Spleen (tissue), 11 donors: ENCODE data around the gene ZRANB2. TPM values are rescaled to one million over a fixed set of nuclear protein-coding genes. Genes with fewer than 3 reads are reported as not detected.

ENCODE experiments used
- DNase-seq: peaks from one replicate; pipeline ENCODE4 v3.0.0-alpha.2; 2020
- H3K27ac ChIP-seq, 8 donors: fragments of 200-600 bp; sonication (generic) in 7 of 8; 1 replicate in 4 of 8; 2 replicates in 4 of 8; pipeline versions ENCODE4 v1.5.0 to v1.8.0; 2016 to 2021; ENCODE audit warnings: inconsistent platforms in 4 of 8, mild to moderate bottlenecking in 4 of 8, moderate library complexity in 1 of 8
- H3K27me3 ChIP-seq, 7 donors: fragments of 200-600 bp; sonication (generic) in 6 of 7; replicated peaks in 1 of 7; 1 replicate in 4 of 7; 2 replicates in 3 of 7; pipeline versions ENCODE4 v1.5.0 to v1.8.0; 2016 to 2021; ENCODE audit warnings: inconsistent platforms in 3 of 7, mild to moderate bottlenecking in 1 of 7
- H3K36me3 ChIP-seq, 6 donors: fragments of 200-600 bp; sonication (generic) in 5 of 6; 1 replicate in 4 of 6; 2 replicates in 2 of 6; pipeline versions ENCODE4 v1.5.0 to v1.8.0; 2016 to 2021; ENCODE audit warnings: inconsistent platforms in 2 of 6
- H3K4me1 ChIP-seq, 6 donors: fragments of 200-600 bp; sonication (generic) in 5 of 6; 1 replicate in 3 of 6; 2 replicates in 3 of 6; pipeline versions ENCODE4 v1.5.0 to v1.8.0; 2016 to 2021; ENCODE audit warnings: inconsistent platforms in 3 of 6
- H3K4me3 ChIP-seq, 8 donors: fragments of 200-600 bp; sonication (generic) in 7 of 8; 1 replicate in 4 of 8; 2 replicates in 4 of 8; pipeline versions ENCODE4 v1.5.0 to v1.8.0; 2016 to 2021; ENCODE audit warnings: inconsistent platforms in 4 of 8, mild to moderate bottlenecking in 4 of 8, moderate library complexity in 2 of 8
- H3K9me3 ChIP-seq, 8 donors: fragments of 200-600 bp; sonication (generic) in 7 of 8; 1 replicate in 4 of 8; 2 replicates in 4 of 8; pipeline versions ENCODE4 v1.5.0 to v1.8.0; 2016 to 2021; ENCODE audit warnings: inconsistent platforms in 4 of 8
- CTCF ChIP-seq, 11 experiments: fragments of 200-600 bp in 7 of 11; fragments of 450-650 bp in 4 of 11; sonication (generic) in 4 of 11; IDR thresholded peaks in 8 of 11; conservative IDR thresholded peaks in 3 of 11; 1 replicate in 7 of 11; 2 replicates in 4 of 11; pipeline versions ENCODE4 v1.4.0 to v1.8.0; 2016 to 2021; ENCODE audit warnings: antibody characterized with exemption in 11 of 11, inconsistent platforms in 4 of 11, mild to moderate bottlenecking in 1 of 11
- POLR2A ChIP-seq, 3 donors: fragments of 450-650 bp; IDR thresholded peaks; one replicate each; pipeline ENCODE4 v1.5.1; 2017; ENCODE audit warnings: antibody characterized with exemption in 3 of 3, mild to moderate bottlenecking in 1 of 3
- POLR2AphosphoS5 ChIP-seq, 3 donors: sonication (generic); formaldehyde crosslinking; IDR thresholded peaks; one replicate each; pipeline ENCODE4 v1.5.1; 2017; ENCODE audit warnings: antibody characterized with exemption in 3 of 3
- WGBS, 5 donors: extraction: QIAGEN DNeasy Blood & Tissue Kit in 3 of 5; methylation state at CpG; one replicate each; pipeline versions ENCODE4 v1.1.5 to v1.1.7; 2013 to 2018; 5-methylcytosine and 5-hydroxymethylcytosine counted together
- intact Hi-C: fragments of 100-400 bp; cut with DNase I; formaldehyde crosslinking; loops from one replicate; pipeline ENCODE4 v1.15.0; 2023; ENCODE audit warnings: low total_unique reads
- polyA plus RNA-seq, 3 donors: library from polyadenylated mRNA; stranded (reverse); fragments of 200-250 nt; gene quantifications; one replicate each; pipeline ENCODE4 v1.2.1, GENCODE V29; 2013
- total RNA-seq, 7 donors: library from RNA; depleted of rRNA in 3 of 7; stranded (reverse); fragments of >200 nt in 3 of 7; fragmentation: NEBNext Ultra II Directional in 4 of 7; extraction: Animal tissue kit (Norgen Biotek cat#: 25700) in 4 of 7; gene quantifications; one replicate each; pipeline versions ENCODE4 v1.1.0 to v1.2.1, GENCODE V29; 2016 to 2021
- donor health status: healthy with polysubstance abuse.
- donor health status: DM: no; HTN: no; CAD: no; lungs with moderate emphysema.
- donor health status: DM: no; HTN: no; CAD: no.
- donor health status: Bipolar disorder and iron deficiency.
- donor health status: healthy.
- donor health status: DM: no; HTN: no; CAD: no.
- donor health status: DM: yes; HTN: yes; CAD: no.

The ZRANB2 gene
- total and polyA plus RNA-seq, 10 donors, result 52.6 to 109 (median 82.3) TPM

- intact Hi-C loops, result no loop called here
- H3K27me3 ChIP-seq, result peaks cover 0 to 11% (median 0%) of the 10 kb centered on the region in 7 donors
- no peak for TF ChIP-seq POLR2AphosphoS5 (IDR thresholded peaks at IDR 0.05)
- no peak for TF ChIP-seq POLR2A (IDR thresholded peaks at IDR 0.05)
- no peak for TF ChIP-seq CTCF (IDR thresholded peaks at IDR 0.05 in 8 of 11, conservative IDR thresholded peaks at IDR 0.05 in 3 of 11)
- H3K36me3 ChIP-seq, result no peaks in the 10 kb centered on the region
- H3K9me3 ChIP-seq, result no peaks in the 10 kb centered on the region
- H3K4me3 ChIP-seq, result no peak overlapping the region
- DNase-seq, result no peak
- no peaks in the 10 kb centered on the region for H3K4me1 ChIP-seq
- no peak overlapping the region for H3K27ac ChIP-seq
Measured at GRCh38 chr1:71031426-71031825, 49.4 kb downstream of the ZRANB2 start.

GRCh38 chr1:71030026-71030425 lies 50.8 kb downstream of the ZRANB2 start:
- intact Hi-C loops, result no loop called here
- Histone ChIP-seq H3K27ac (no peak overlapping the region), H3K27me3 (peaks cover 0 to 11% (median 0%) of the 10 kb centered on the region in 7 donors), H3K4me1 (no peaks in the 10 kb centered on the region), H3K4me3 (no peak overlapping the region), H3K9me3 (no peaks in the 10 kb centered on the region), H3K36me3 (no peaks in the 10 kb centered on the region)
- DNase-seq, result no peak
- no peak for TF ChIP-seq POLR2A (IDR thresholded peaks at IDR 0.05)
- no peak for TF ChIP-seq CTCF (IDR thresholded peaks at IDR 0.05 in 8 of 11, conservative IDR thresholded peaks at IDR 0.05 in 3 of 11)
- no peak for TF ChIP-seq POLR2AphosphoS5 (IDR thresholded peaks at IDR 0.05)
- WGBS, 5 donors, result 81 to 97% (median 94%) methylated on average over 1 of the region's 1 CpG

GRCh38 chr1:71028981-71029380 lies 51.9 kb downstream of the ZRANB2 start:
- TF ChIP-seq CTCF (IDR thresholded peaks at IDR 0.05 in 8 of 11, conservative IDR thresholded peaks at IDR 0.05 in 3 of 11) (no peak), POLR2AphosphoS5 (IDR thresholded peaks at IDR 0.05) (no peak), POLR2A (IDR thresholded peaks at IDR 0.05) (no peak)
- Histone ChIP-seq H3K9me3 (no peaks in the 10 kb centered on the region), H3K27me3 (peaks cover 0 to 11% (median 0%) of the 10 kb centered on the region in 7 donors), H3K4me1 (no peaks in the 10 kb centered on the region), H3K4me3 (no peak overlapping the region), H3K27ac (no peak overlapping the region), H3K36me3 (no peaks in the 10 kb centered on the region)
- no peak for DNase-seq
- 67 to 88% (median 81%) methylated on average over 1 of the region's 1 CpG for WGBS, 5 donors
- intact Hi-C loops, result no loop called here

GRCh38 chr1:71027991-71028390 lies 52.8 kb downstream of the ZRANB2 start:
- H3K4me1 ChIP-seq, result no peaks in the 10 kb centered on the region
- DNase-seq, result no peak
- H3K9me3 ChIP-seq, result no peaks in the 10 kb centered on the region
- H3K27ac ChIP-seq, result no peak overlapping the region
- H3K36me3 ChIP-seq, result no peaks in the 10 kb centered on the region
- TF ChIP-seq POLR2A (IDR thresholded peaks at IDR 0.05) (no peak), CTCF (IDR thresholded peaks at IDR 0.05 in 8 of 11, conservative IDR thresholded peaks at IDR 0.05 in 3 of 11) (no peak), POLR2AphosphoS5 (IDR thresholded peaks at IDR 0.05) (no peak)
- WGBS, 5 donors, result 86 to 91% (median 88%) methylated on average over 7 of the region's 7 CpGs
- H3K4me3 ChIP-seq, result no peak overlapping the region
- intact Hi-C loops, result no loop called here
- peaks cover 0 to 11% (median 0%) of the 10 kb centered on the region in 7 donors for H3K27me3 ChIP-seq
